Fibroblast of the aortic adventitia (primary cell): ENCODE results near the gene GK. TPM values are rescaled to one million over a fixed set of nuclear protein-coding genes. Genes with fewer than 3 reads are reported as not detected.
"Not testable (repeated sequence)": the region's sequence is repeated elsewhere in the genome, so short reads cannot be mapped to it uniquely, and the experiment has no call there.

ENCODE experiments used
- DNase-seq: peaks from one replicate; pipeline ENCODE4 v3.0.0-alpha.2; 2010; ENCODE audit warnings: low read depth
- H3K4me3 ChIP-seq: 2 replicates; pipeline ENCODE4 v1.5.1; 2011; ENCODE audit warnings: low read depth, mild to moderate bottlenecking, control low read depth, low read length, moderate library complexity
- CTCF ChIP-seq: IDR thresholded peaks from 2 replicates; pipeline ENCODE4 v1.5.1; 2011; ENCODE audit warnings: mild to moderate bottlenecking, low read length, control low read depth, inconsistent platforms; ENCODE audit not compliant: insufficient read depth
- total RNA-seq: library from RNA; depleted of rRNA; stranded (reverse); fragments of >200 nt; gene quantifications from 2 replicates; pipeline ENCODE4 v1.2.3, GENCODE V29; 2012; ENCODE audit warnings: low replicate concordance

The GK gene
- total RNA-seq, 1 donor, result 17.7 TPM

- TF ChIP-seq CTCF, result peak; percentile 67
- no peak overlapping the region for H3K4me3 ChIP-seq
- DNase-seq, result peak; percentile 59
These were observed 82.6 kb downstream of the GK start for GRCh38 chrX:30735839-30736238.

- TF ChIP-seq CTCF, result no peak
- no peak for DNase-seq
- no peak overlapping the region for H3K4me3 ChIP-seq
These were observed 88.3 kb downstream of the GK start for GRCh38 chrX:30741545-30741944.

- DNase-seq, result no peak
- TF ChIP-seq CTCF, result no peak
These were observed 95.2 kb downstream of the GK start for GRCh38 chrX:30748342-30748960.

GRCh38 chrX:30751497-30751896 lies 98.3 kb downstream of the GK start:
- no peak for DNase-seq
- no peak for TF ChIP-seq CTCF
- no peak overlapping the region for H3K4me3 ChIP-seq

More at GRCh38 chrX:30748342-30748960, 95.2 kb downstream of the GK start:
- no peak overlapping the region for H3K4me3 ChIP-seq

GRCh38 chrX:30762755-30763154 lies 109.5 kb downstream of the GK start:
- H3K4me3 ChIP-seq, result no peak overlapping the region
- no peak for DNase-seq
- no peak for TF ChIP-seq CTCF

- not testable (repeated sequence) for H3K4me3 ChIP-seq, DNase-seq
These were observed 120.5 kb downstream of the GK start for GRCh38 chrX:30773764-30774163.

GRCh38 chrX:30777575-30777974 lies 124.4 kb downstream of the GK start:
- H3K4me3 ChIP-seq, result no peak overlapping the region
- no peak for DNase-seq
- no peak for TF ChIP-seq CTCF
